Nephron progenitor cell (in vitro differentiated cells): Measurements from ENCODE around the gene PRAF2.
A peak's percentile ranks its signal among the peaks of the same experiment; 100 is the strongest.

Experiments
- DNase-seq: peaks from one replicate; pipeline ENCODE4 v3.0.0; 2021
- H3K27ac Mint-ChIP-seq: 2 replicates; pipeline ENCODE4 v1.8.0; 2021; ENCODE audit warnings: mild to moderate bottlenecking, moderate library complexity, mixed read lengths
- H3K27me3 Mint-ChIP-seq: 2 replicates; pipeline ENCODE4 v1.8.0; 2021; ENCODE audit warnings: mild to moderate bottlenecking, low read depth, mixed read lengths; ENCODE audit not compliant: poor library complexity
- H3K36me3 Mint-ChIP-seq: 2 replicates; pipeline ENCODE4 v1.8.0; 2021; ENCODE audit warnings: low read depth, mixed read lengths
- H3K4me1 Mint-ChIP-seq: 2 replicates; pipeline ENCODE4 v1.8.0; 2021; ENCODE audit warnings: mixed read lengths
- H3K4me3 Mint-ChIP-seq: 2 replicates; pipeline ENCODE4 v1.8.0; 2021; ENCODE audit warnings: mild to moderate bottlenecking, moderate library complexity, mixed read lengths
- H3K9me3 Mint-ChIP-seq: 2 replicates; pipeline ENCODE4 v1.8.0; 2021; ENCODE audit warnings: mild to moderate bottlenecking, moderate library complexity, mixed read lengths
- TF ChIP-seq, protein P1 (sequence below): fragments of 200-600 bp; sonication (generic); IDR thresholded peaks from 2 replicates; pipeline ENCODE4 v1.5.0; 2021; ENCODE audit warnings: antibody characterized with exemption

PRAF2 gene

DNA sequence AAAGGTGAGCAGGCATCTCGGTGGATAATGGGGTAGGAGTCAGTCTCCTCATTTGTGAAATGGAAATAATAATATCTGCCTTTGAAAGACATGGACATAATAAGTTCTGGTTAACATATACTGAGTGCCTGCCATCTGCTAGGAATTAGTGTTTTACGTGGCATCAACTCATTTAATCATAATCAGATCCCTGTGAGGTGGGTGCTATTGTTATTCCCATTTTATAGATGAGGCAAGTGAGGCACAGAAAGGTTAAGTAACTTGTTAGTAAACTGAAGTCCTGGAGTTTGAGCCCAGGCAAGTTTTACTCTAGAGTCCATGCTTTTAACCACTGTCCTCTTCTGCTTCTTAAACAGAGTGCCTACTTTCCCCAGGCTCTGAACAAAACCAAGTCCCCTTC lies 7.5 kb downstream of the PRAF2 start:
- TF ChIP-seq, protein P1, sequence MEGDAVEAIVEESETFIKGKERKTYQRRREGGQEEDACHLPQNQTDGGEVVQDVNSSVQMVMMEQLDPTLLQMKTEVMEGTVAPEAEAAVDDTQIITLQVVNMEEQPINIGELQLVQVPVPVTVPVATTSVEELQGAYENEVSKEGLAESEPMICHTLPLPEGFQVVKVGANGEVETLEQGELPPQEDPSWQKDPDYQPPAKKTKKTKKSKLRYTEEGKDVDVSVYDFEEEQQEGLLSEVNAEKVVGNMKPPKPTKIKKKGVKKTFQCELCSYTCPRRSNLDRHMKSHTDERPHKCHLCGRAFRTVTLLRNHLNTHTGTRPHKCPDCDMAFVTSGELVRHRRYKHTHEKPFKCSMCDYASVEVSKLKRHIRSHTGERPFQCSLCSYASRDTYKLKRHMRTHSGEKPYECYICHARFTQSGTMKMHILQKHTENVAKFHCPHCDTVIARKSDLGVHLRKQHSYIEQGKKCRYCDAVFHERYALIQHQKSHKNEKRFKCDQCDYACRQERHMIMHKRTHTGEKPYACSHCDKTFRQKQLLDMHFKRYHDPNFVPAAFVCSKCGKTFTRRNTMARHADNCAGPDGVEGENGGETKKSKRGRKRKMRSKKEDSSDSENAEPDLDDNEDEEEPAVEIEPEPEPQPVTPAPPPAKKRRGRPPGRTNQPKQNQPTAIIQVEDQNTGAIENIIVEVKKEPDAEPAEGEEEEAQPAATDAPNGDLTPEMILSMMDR = no peak
- H3K4me1 Mint-ChIP-seq = no peaks in the 10 kb centered on the region
- H3K36me3 Mint-ChIP-seq = peaks cover 3% of the 10 kb centered on the region
- H3K9me3 Mint-ChIP-seq = peaks cover 52% of the 10 kb centered on the region
- no peaks in the 10 kb centered on the region for H3K27me3 Mint-ChIP-seq
- no peak overlapping the region for H3K4me3 Mint-ChIP-seq
- H3K27ac Mint-ChIP-seq = no peak overlapping the region
- no peak for DNase-seq

DNA sequence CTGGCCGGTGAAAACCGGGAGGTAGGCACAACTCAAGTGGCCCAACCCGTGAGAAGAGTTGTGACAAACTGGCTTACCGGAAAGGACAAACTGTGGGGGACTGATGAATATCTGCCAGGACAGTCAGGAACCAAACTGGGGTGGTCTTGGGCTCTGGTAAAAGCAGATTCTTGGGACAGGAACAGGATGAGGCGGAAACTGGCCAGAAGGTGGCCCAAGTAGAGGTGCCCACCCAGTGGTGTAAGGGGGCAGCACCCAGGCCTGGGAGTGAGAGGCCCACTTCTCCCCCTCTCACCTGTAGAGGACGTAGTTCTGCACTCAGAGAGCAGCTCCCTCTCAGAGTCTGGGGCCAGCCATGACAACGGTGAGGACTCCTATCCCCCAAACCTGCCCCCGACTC lies 9.1 kb downstream of the PRAF2 start:
- DNase-seq = no peak
- TF ChIP-seq, protein P1 = no peak
- peak overlapping the region; percentile 69 for H3K27ac Mint-ChIP-seq
- no peaks in the 10 kb centered on the region for H3K4me1 Mint-ChIP-seq
- no peaks in the 10 kb centered on the region for H3K36me3 Mint-ChIP-seq
- peaks cover 55% of the 10 kb centered on the region for H3K9me3 Mint-ChIP-seq
- peaks cover 4% of the 10 kb centered on the region for H3K27me3 Mint-ChIP-seq
- no peak overlapping the region for H3K4me3 Mint-ChIP-seq

DNA sequence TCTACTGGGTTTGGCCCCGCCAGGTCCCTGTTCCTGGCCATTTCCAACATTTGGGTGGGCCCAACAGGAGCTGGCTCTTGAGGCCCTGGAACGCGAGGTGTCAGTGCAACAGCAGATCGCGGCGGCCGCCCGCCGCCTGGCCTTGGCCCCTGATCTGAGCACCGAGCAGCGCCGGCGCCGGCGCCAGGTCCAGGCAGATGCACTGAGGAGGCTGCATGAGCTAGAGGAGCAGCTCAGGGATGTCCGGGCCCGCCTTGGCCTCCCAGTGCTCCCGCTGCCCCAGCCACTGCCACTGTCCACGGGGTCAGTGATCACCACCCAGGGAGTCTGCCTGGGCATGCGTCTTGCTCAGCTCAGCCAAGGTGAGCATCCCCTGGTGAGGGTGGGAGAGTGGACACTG lies 9.5 kb downstream of the PRAF2 start:
- no peak overlapping the region for H3K4me3 Mint-ChIP-seq
- peak overlapping the region; percentile 69 for H3K27ac Mint-ChIP-seq
- peaks cover 4% of the 10 kb centered on the region for H3K27me3 Mint-ChIP-seq
- TF ChIP-seq, protein P1 = no peak
- DNase-seq = no peak
- H3K36me3 Mint-ChIP-seq = no peaks in the 10 kb centered on the region
- H3K4me1 Mint-ChIP-seq = peaks cover 3% of the 10 kb centered on the region
- peaks cover 51% of the 10 kb centered on the region for H3K9me3 Mint-ChIP-seq

DNA sequence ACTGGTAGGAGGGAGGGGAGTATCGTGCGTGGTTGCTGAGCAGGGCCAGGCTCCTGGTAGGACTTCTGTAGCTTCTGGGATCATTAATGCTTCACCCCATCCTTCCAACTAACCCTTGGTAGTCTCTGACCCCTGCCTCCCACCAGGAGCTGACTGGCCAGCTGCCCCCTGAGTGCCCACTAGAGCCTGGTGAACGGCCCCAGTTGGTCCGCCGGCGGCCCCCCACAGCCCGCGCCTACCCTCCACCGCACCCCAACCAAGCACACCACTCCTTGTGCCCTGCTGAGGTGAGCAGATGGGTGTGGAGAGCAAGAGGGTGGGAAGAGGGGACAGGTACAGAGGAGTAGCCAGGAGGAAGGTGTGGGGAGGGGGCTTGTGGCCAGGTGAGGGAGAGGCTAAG lies 10.1 kb downstream of the PRAF2 start:
- TF ChIP-seq, protein P1 = no peak
- no peak for DNase-seq
- Mint-ChIP-seq H3K4me3 (no peak overlapping the region), H3K27me3 (peaks cover 4% of the 10 kb centered on the region), H3K27ac (no peak overlapping the region), H3K9me3 (peaks cover 49% of the 10 kb centered on the region), H3K36me3 (no peaks in the 10 kb centered on the region), H3K4me1 (peaks cover 5% of the 10 kb centered on the region)

DNA sequence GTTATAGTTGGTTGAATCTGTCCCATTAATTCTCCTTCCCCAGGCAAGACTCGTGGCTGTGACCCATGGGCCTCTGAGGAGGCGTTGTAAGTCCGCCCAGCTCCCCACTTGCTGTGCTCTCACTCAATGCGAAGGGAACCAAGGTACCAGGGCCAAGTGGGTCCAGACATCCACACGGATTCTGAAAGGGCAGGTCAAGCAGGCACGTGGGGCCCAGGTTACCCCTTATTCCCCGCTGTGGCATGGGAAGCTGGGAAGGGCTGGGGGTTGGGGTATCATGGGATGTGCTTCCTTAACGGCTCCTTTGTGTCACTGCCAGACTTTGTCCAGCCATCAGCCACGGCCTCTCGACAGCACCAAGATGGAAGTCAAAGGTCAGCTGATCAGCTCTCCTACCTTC lies 11.9 kb downstream of the PRAF2 start:
- Mint-ChIP-seq H3K4me3 (no peak overlapping the region), H3K9me3 (peaks cover 51% of the 10 kb centered on the region), H3K27ac (peak overlapping the region; percentile 16), H3K4me1 (peaks cover 5% of the 10 kb centered on the region), H3K36me3 (no peaks in the 10 kb centered on the region), H3K27me3 (peaks cover 4% of the 10 kb centered on the region)
- DNase-seq = no peak
- TF ChIP-seq, protein P1 = no peak

DNA sequence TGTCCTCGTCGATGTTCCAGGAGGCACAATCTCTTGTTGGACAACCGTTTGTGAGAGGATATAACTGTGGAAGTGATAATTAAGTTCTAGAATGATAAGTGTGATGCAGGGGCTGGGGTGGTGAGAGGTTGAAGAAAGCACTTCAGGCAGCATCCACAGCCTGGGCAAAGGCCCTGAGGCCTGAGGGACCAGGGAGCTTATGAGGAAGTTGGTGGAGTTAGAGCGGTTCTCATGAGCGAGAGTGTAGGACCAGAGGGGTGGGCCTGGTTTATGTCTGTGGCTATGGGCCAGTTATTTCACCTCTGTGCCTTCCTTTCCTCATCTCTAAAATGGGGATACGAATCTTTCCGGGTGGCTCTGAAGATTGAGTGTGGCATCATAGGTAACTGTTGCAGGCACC lies 12.3 kb downstream of the PRAF2 start:
- H3K4me3 Mint-ChIP-seq = no peak overlapping the region
- H3K27ac Mint-ChIP-seq = peak overlapping the region; percentile 16
- H3K9me3 Mint-ChIP-seq = peaks cover 51% of the 10 kb centered on the region
- H3K4me1 Mint-ChIP-seq = peaks cover 5% of the 10 kb centered on the region
- TF ChIP-seq, protein P1 = no peak
- H3K36me3 Mint-ChIP-seq = no peaks in the 10 kb centered on the region
- no peak for DNase-seq
- peaks cover 4% of the 10 kb centered on the region for H3K27me3 Mint-ChIP-seq
